Lower leg skin (tissue), 3 donors: ENCODE data around the gene MTIF2.

Experiments used
- CTCF ChIP-seq, 3 donors: fragments of 450-650 bp; IDR thresholded peaks; one replicate each; pipeline ENCODE4 v1.5.1; 2016; ENCODE audit warnings: antibody characterized with exemption in 3 of 3, mild to moderate bottlenecking in 3 of 3, moderate library complexity in 2 of 3
- POLR2A ChIP-seq, 2 donors: fragments of 450-650 bp; IDR thresholded peaks; one replicate each; pipeline ENCODE4 v1.6.1; 2016 to 2017; ENCODE audit warnings: antibody characterized with exemption in 2 of 2, mild to moderate bottlenecking in 1 of 2, moderate library complexity in 1 of 2

GRCh38 chr2:55268907-55269644 lies at the start of gene MTIF2:
- no peak for TF ChIP-seq POLR2A (IDR thresholded peaks at IDR 0.05)
- TF ChIP-seq CTCF (IDR thresholded peaks at IDR 0.05): peak in 1 of 3 donors; percentile 88
